HG02852 (cell line): ENCODE measurements around the gene CD63.
"Not testable (repeated sequence)": the region's sequence is repeated elsewhere in the genome, so short reads cannot be mapped to it uniquely, and the experiment has no call there.

Source experiments
- ATAC-seq: cut with Tn5 transposase; IDR thresholded peaks from one replicate; pipeline ENCODE4 v1.9.1; 2021; ENCODE audit warnings: mild to moderate bottlenecking, moderate library complexity; ENCODE audit not compliant: unreplicated experiment

The CD63 gene

DNA sequence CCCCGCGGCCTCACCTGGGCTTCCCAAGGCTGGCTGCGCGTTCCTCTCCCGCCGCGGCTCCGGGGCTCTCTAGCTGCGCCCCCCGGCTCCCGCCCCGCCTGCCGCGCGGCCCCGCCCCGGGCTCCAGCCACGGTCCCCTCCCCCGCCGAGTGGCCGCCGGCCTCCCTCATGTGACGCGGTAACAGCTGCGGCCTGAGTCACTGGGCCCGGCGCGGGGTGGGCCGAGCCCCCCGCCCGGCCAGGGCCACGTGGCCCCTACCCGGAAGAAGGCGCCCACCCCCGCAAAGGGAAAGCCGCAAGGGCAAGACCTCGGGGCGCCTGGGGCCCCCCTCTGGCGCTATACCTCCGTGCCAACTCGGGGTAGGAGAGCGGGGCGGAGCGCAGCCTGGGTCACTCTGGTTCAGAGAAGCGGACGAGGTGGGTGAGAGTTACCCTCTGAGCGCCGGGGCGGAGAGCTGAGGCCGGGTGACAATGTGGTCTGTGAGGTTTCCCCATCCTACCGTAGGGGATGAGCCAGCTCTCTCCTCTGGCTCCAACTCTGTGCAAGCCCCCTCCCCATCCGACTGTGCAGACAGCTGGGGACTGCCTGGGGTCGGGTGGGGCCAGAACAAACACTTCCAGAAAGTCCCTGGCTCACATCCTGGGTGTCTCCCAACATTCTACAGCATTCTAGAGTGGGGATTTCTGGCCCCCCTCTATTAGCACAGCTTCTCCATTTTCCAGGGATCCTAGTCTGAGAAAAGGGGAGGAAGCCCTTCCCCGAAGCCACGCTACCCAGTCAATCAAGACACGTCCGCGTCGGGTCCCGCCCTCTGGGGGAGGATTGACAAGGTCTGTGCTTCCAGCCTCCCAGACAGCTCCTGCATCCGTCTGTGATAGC is at the start of gene CD63:
TSS of gene CD63 (minus strand) at position 71 of the 880 bp plus-strand sequence. CDS start 668 bp downstream, outside the sequence.
- peak; percentile 64 for ATAC-seq

GRCh38 chr12:55777856-55778255 is 49.0 kb upstream of the CD63 start:
- no peak for ATAC-seq

DNA sequence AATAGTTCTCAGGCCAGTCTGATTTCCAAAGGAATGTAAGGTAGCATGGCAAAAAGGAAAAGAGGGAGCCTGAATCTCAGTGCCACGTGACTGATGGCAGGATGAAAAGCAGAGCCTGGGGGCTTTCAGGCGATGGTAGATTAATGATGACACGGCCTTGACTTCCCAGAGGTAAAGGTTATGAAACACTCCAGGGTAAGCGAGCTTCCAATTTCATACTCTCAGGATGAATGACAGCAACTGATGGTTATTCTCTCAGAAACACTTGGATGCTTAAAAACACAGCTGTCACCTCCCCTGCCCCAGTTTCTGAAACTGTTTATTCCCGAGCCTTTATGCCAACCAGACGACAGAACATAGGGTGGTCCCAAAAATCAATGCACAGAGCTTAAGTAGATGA is 42.9 kb upstream of the CD63 start:
- no peak for ATAC-seq

GRCh38 chr12:55767156-55767555 is 38.3 kb upstream of the CD63 start:
- ATAC-seq: no peak

GRCh38 chr12:55765736-55766290 is 37.0 kb upstream of the CD63 start:
- no peak for ATAC-seq

DNA sequence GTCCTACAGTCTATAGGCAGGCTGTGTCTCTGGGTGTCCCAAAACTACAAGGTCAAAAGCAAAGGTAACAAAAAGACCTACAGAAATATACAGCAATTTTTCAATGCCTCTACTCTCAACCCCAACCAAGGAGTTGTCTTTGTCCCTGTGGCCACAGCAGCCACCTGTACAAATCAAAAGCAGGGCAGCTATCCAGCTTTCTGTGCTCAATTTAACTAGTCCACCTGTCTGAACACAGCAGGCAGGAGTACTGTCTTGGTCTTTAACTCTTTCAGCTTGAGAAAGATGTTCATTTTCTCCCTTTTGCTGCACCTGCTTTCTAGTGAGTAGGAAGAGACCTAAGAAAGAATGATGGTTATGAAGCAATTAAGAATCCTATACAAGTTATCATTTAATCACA is 33.8 kb upstream of the CD63 start:
- ATAC-seq: no peak

DNA sequence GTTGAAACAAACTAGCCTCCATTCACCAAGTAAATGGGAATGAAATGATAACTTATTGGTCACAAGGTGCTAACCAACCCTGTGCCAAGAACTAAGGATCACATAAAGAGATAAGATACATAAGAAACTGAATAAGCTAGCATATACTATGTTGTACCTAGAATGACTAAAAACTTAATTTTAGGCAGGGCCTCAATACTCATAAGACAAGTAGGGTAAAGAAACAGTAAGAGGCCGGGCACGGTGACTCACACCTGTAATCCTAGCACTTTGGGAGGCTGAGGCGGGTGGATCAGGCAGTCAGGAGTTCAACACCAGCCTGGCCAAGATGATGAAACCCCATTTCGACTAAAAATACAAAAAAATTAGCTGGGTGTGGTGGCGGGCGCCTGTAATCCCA is 31.9 kb upstream of the CD63 start:
- no peak for ATAC-seq

- ATAC-seq: not testable (repeated sequence)
These were observed 29.8 kb upstream of the CD63 start for GRCh38 chr12:55758575-55758974.

- no peak for ATAC-seq
These were observed 28.9 kb upstream of the CD63 start for GRCh38 chr12:55757701-55758100.

GRCh38 chr12:55755246-55755645 is 26.4 kb upstream of the CD63 start:
- no peak for ATAC-seq

DNA sequence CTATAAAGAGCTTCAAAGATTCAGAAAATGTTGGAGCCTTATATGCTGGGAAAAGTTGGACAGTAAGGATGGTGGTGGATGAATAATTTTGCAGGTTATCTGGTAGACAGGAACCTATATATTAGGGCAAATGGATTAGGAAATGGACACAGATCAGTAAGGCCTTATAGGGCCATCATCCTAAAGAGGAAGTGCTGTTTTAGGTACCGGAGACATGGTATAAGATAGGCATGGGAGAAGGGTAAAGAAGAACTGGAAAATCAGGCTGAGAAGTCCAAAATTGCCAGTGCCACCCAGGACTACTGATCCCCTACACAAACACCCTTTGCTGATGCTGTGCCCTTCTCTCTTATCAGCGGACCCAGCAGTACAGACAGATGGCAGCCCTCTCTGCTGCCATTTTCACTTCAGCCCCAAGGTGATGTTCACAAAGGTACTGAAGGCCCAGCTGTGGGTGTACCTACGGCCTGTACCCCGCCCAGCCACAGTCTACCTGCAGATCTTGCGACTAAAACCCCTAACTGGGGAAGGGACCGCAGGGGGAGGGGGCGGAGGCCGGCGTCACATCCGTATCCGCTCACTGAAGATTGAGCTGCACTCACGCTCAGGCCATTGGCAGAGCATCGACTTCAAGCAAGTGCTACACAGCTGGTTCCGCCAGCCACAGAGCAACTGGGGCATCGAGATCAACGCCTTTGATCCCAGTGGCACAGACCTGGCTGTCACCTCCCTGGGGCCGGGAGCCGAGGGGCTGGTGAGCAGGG is 19.6 kb upstream of the CD63 start:
- no peak for ATAC-seq

GRCh38 chr12:55746913-55747231 is 18.1 kb upstream of the CD63 start:
- ATAC-seq: no peak

- no peak for ATAC-seq
These were observed 17.5 kb upstream of the CD63 start for GRCh38 chr12:55746174-55746912.

DNA sequence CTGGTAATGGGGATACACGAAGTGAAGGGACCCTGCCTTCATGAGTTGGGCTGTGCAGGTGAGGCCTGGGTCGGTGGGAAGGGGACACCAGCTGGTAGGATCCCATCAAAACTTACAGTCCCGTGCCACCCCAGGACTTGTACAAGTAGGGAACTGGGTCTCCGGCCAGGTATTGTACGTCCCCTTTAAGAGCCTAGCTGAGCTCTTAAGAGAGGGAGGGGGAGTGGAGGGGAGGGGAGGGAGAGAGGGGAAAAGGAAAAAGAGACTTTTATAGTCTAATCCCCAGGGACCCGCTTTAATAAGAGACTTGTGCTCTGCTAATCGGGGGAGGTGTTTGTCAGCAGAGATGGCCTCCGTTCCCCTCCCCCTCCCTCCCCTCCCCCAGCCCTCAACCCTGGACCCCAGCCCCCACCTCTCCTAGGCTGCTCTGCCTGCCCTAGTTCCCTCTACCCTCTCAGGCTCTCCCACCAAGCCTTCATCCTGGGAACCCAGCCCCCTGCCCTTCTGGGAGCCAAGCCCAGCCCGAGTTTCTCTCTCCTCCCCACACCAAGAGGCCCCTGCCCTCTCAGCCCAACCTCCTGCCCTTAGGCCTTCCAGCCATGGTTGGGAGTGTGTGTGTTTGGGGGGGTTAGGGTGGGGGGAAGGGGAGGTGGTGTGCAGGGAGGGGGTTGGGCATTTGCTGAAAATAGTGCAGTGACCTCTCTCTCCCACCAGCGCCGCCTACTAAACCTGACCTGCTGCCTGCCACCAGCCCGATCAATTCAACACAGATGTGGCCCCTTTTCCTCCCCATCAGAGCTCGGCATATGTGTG is 16.8 kb upstream of the CD63 start:
- ATAC-seq: no peak

- ATAC-seq: no peak
These were observed 15.7 kb upstream of the CD63 start for GRCh38 chr12:55744340-55745030.

DNA sequence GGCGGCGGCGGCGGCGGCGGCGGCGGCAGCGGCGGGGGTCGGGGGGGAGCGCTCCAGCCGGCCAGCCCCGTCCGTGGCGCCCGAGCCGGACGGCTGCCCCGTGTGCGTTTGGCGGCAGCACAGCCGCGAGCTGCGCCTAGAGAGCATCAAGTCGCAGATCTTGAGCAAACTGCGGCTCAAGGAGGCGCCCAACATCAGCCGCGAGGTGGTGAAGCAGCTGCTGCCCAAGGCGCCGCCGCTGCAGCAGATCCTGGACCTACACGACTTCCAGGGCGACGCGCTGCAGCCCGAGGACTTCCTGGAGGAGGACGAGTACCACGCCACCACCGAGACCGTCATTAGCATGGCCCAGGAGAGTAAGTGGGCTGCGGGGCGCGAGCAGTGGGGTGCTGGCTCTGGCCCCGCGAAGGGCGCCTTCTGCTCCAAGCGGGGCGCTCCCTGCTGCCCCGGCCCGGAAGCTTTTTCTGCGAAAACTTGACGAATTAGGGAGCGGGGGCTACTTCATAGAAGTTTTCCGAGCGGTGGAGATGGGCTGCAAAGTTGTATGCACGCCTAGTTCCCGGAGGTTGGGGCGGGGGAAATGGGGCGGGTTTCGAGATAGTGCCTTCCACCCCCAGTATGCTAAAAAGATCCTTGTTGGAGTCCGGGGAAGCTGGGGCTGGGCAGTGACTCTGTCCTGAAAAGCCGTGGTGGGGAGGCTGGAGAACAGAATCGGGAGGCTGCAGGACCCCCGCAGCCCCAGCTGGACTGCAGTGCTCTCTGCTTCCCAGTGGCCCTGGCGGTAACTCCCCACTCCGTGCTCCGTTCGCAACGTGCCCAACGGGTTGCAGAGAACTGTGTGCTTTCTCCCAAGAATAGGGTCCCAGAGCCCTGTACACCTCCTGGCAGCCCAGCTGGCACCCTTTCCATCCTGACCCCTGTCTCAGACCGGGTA is 14.9 kb upstream of the CD63 start:
- peak; percentile 51 for ATAC-seq

GRCh38 chr12:55742719-55743405 is 14.1 kb upstream of the CD63 start, which contains the start of gene GDF11:
Gene GDF11 (plus strand): TSS chr12:55743122. CDS start chr12:55743317, 195 bp downstream.
- peak; percentile 38 for ATAC-seq
